H1 (cell line): ENCODE results near the gene MAF. TPM values are rescaled to one million over a fixed set of nuclear protein-coding genes. Genes with fewer than 3 reads are reported as not detected.

Source experiments
- CBX8 ChIP-seq: fragments of 300-800, 300-1000 bp; sonication (generic); IDR thresholded peaks from 2 replicates; pipeline ENCODE4 v1.7.1; 2016; ENCODE audit warnings: low read depth, low read length, borderline replicate concordance
- CHD2 ChIP-seq: IDR thresholded peaks from 2 replicates; pipeline ENCODE4 v1.6.1; 2012; ENCODE audit warnings: low read length, improper control_type of control experiment
- CHD7 ChIP-seq: fragments of 300-600 bp; sonication (generic); IDR thresholded peaks from 2 replicates; pipeline ENCODE4 v1.7.1; 2012; ENCODE audit warnings: low read length, moderate library complexity, mild to moderate bottlenecking, inconsistent platforms; ENCODE audit not compliant: insufficient replicate concordance
- FOSL1 ChIP-seq: IDR thresholded peaks from 2 replicates; pipeline ENCODE4 v1.6.1; 2011; ENCODE audit warnings: mild to moderate bottlenecking, low read depth, low read length, moderate library complexity; ENCODE audit not compliant: insufficient read depth
- MAX ChIP-seq: IDR thresholded peaks from 2 replicates; pipeline ENCODE4 v1.6.1; 2012; ENCODE audit warnings: inconsistent platforms
- NRF1 ChIP-seq: IDR thresholded peaks from 2 replicates; pipeline ENCODE4 v1.6.1; 2011; ENCODE audit warnings: mild to moderate bottlenecking, low read depth, low read length, improper control_type of control experiment
- POLR2A ChIP-seq, 2 experiments: IDR thresholded peaks; 1 replicate in 1 of 2; 2 replicates in 1 of 2; pipeline ENCODE4 v1.6.1; 2011; ENCODE audit warnings: low read depth in 2 of 2, low read length in 2 of 2, mild to moderate bottlenecking in 2 of 2; ENCODE audit errors: control extremely low read depth in 1 of 2
- SAP30 ChIP-seq: fragments of 300-600 bp; sonication (generic); IDR thresholded peaks from 2 replicates; pipeline ENCODE4 v1.7.1; 2012; ENCODE audit warnings: low read length, moderate library complexity, mild to moderate bottlenecking, inconsistent platforms; ENCODE audit not compliant: insufficient read depth, insufficient replicate concordance
- SP1 ChIP-seq: IDR thresholded peaks from 2 replicates; pipeline ENCODE4 v1.6.1; 2011; ENCODE audit warnings: low read depth, low read length
- SUZ12 ChIP-seq: fragments of 200-600 bp; sonication (generic); IDR thresholded peaks from 2 replicates; pipeline ENCODE4 v1.6.1; 2012; ENCODE audit warnings: mild to moderate bottlenecking, inconsistent platforms, low read length, moderate library complexity, mixed read lengths
- polyA plus RNA-seq, 7 experiments: library from polyadenylated mRNA; depleted of rRNA in 3 of 7; stranded (reverse) in 5 of 7; unstranded in 2 of 7; fragments of >200 nt in 5 of 7; fragments of 200-250 nt in 2 of 7; gene quantifications; 1 replicate in 5 of 7; 2 replicates in 1 of 7; 4 replicates in 1 of 7; pipeline versions ENCODE4 v1.2.1 to v1.2.3, GENCODE V29; 2011 to 2013; ENCODE audit warnings: missing spikeins in 2 of 7, mixed read lengths in 2 of 7
- total RNA-seq: library from RNA; stranded (reverse); fragmentation: NEBNext Ultra II Directional; extraction: Animal tissue kit (Norgen Biotek cat#: 25700); gene quantifications from 2 replicates; pipeline ENCODE4 v1.2.1, GENCODE V29; 2021

Gene MAF
- total and polyA plus RNA-seq, 2 of the 8 experiments (the other 6 are each of a cell fraction or from before 2014, with no cell fraction given), result 1.3 to 2.7 TPM

DNA sequence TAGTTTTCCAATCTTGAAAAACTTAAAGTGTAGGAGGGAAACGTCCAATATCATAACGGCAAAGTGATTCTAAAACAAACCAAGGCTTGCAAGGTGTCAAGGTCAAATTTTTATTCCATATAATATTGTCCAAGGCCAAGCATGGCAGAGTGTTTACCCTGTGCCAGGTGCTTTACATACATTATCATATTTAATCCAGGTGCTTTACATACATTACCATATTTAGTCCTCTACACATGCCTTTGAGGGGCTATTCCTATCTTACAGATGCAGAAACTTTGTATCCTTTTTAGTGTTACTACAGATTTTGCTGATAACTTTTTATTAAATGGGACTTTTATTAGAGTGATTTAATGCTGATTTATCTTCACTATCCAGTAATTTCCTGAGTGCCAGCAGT is 23.9 kb downstream of the MAF start (continued):
- no peak for TF ChIP-seq CHD7
- no peak for TF ChIP-seq SAP30
- no peak for TF ChIP-seq MAX
- no peak for TF ChIP-seq FOSL1
- no peak for TF ChIP-seq POLR2A (IDR thresholded peaks at IDR 0.05; ENCODE audit: control extremely low read depth in 1 of 2, low read depth in 2 of 2, low read length in 2 of 2)
- no peak for TF ChIP-seq SUZ12
- TF ChIP-seq SP1, result no peak
- TF ChIP-seq CHD2, result no peak
- no peak for TF ChIP-seq NRF1
- TF ChIP-seq CBX8, result no peak
